B cell (primary cell): ENCODE results near the gene TMEM82.

Experiments
- EZH2 ChIP-seq: IDR thresholded peaks from 2 replicates; pipeline ENCODE4 v1.6.1; 2012; ENCODE audit warnings: borderline replicate concordance, low read depth, mild to moderate bottlenecking, moderate library complexity, low read length; ENCODE audit not compliant: insufficient read depth, poor library complexity, severe bottlenecking
- TF ChIP-seq, protein P1 (sequence below): fragments of 200-600 bp; IDR thresholded peaks from one replicate; pipeline ENCODE4 v1.8.0; 2022; ENCODE audit warnings: antibody characterized with exemption, mild to moderate bottlenecking

DNA sequence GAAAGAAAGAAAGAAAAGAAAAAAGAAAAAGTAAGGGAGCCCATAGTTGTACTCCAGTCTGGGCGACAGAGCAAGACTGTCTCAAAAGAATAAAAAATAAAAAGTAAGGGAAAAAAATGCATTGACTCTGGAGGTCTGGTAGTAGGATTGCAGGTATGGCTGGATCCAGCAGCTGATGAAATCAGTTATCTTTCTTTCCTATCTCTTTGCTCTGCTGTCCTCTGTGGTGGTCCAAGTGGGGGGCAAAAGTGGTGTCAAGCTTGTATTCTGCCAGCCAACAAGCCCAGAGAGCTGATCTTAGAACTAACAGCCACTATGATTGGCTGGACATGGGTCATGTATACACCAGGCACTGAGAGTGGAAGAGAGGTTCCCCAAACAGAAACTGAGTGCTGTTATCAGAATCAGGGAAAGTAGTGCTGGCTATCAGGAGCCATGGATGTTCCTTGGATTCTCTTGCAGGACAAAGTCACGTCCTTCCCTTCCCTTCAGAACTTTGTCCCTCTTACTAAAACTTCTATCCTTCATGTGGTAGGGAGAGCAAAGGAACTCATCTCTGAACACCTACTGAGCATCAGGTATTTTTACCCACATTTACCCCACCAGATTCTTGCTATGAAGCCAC lies 12.8 kb downstream of the TMEM82 start:
- TF ChIP-seq, protein P1, sequence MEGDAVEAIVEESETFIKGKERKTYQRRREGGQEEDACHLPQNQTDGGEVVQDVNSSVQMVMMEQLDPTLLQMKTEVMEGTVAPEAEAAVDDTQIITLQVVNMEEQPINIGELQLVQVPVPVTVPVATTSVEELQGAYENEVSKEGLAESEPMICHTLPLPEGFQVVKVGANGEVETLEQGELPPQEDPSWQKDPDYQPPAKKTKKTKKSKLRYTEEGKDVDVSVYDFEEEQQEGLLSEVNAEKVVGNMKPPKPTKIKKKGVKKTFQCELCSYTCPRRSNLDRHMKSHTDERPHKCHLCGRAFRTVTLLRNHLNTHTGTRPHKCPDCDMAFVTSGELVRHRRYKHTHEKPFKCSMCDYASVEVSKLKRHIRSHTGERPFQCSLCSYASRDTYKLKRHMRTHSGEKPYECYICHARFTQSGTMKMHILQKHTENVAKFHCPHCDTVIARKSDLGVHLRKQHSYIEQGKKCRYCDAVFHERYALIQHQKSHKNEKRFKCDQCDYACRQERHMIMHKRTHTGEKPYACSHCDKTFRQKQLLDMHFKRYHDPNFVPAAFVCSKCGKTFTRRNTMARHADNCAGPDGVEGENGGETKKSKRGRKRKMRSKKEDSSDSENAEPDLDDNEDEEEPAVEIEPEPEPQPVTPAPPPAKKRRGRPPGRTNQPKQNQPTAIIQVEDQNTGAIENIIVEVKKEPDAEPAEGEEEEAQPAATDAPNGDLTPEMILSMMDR, result no peak
- no peak for TF ChIP-seq EZH2
